HG03060 (cell line): ENCODE measurements around the gene ZNF222.

ENCODE experiments used
- ATAC-seq: cut with Tn5 transposase; IDR thresholded peaks from one replicate; pipeline ENCODE4 v1.9.1; 2021; ENCODE audit warnings: low read depth, moderate number of reproducible peaks; ENCODE audit not compliant: unreplicated experiment

The ZNF222 gene

GRCh38 chr19:44051650-44052402 is 26.6 kb downstream of the ZNF222 start, which contains the start of gene ZNF223:
Gene ZNF223 (plus strand): TSS chr19:44052036. CDS start chr19:44055177, 3,141 bp downstream.
- ATAC-seq = no peak

DNA sequence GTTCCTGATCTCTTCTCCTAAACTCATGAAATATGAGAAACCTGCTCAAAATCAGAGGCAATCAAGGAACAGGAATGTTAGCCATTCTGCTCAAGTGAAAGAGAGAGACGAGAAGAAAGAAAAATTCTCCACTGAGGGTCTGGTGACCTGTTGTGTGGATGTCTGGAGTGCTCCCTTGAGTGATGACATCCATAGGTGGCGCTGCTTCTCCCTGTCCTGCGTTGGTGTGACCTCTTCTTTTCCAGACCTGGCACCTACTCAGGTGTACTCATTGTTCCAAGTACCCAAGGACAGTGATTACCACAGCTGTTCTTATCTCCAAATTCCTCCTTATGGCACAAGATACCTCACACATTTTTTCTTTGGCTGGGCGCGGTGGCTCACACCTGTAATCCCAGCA is 30.7 kb downstream of the ZNF222 start:
- ATAC-seq = no peak

DNA sequence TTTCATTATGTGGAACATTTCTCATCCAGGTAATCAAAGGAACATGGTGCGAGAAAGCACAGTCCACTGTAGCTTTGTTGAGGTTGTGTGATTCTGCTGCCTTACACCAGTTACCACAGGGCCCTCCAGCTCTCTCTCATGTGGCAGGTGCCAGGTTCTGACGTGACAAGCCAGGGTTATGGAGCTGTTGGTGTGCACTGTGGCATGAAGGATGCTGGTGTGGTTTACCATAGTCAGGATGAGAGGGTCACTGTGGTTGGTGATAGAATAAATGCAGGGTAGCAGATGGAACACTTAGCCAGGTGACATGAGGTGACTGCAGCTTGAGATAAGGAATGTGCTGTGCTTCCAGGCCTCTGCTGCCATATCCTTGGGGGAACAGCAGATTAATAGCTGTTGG is 34.0 kb downstream of the ZNF222 start:
- ATAC-seq = no peak

- ATAC-seq = no peak
These were observed 35.9 kb downstream of the ZNF222 start for GRCh38 chr19:44061038-44061437.

DNA sequence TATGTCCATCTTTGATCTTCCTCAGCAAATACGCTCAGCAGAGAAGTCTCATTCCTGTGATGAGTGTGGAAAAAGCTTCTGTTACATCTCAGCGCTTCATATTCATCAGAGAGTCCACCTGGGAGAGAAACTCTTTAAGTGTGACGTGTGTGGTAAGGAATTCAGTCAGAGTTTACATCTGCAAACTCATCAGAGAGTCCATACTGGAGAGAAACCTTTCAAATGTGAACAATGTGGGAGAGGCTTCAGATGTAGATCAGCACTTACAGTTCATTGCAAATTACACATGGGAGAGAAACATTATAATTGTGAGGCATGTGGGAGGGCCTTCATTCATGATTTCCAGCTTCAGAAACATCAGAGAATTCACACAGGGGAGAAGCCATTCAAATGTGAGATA is 41.1 kb downstream of the ZNF222 start:
- no peak for ATAC-seq

GRCh38 chr19:44069415-44069814 is 44.2 kb downstream of the ZNF222 start:
- ATAC-seq = no peak

GRCh38 chr19:44071824-44072542 is 46.8 kb downstream of the ZNF222 start, which contains the start of gene ZNF284:
Gene ZNF284 (plus strand): TSS chr19:44072159. CDS start chr19:44076390, 4,231 bp downstream.
- ATAC-seq = no peak

DNA sequence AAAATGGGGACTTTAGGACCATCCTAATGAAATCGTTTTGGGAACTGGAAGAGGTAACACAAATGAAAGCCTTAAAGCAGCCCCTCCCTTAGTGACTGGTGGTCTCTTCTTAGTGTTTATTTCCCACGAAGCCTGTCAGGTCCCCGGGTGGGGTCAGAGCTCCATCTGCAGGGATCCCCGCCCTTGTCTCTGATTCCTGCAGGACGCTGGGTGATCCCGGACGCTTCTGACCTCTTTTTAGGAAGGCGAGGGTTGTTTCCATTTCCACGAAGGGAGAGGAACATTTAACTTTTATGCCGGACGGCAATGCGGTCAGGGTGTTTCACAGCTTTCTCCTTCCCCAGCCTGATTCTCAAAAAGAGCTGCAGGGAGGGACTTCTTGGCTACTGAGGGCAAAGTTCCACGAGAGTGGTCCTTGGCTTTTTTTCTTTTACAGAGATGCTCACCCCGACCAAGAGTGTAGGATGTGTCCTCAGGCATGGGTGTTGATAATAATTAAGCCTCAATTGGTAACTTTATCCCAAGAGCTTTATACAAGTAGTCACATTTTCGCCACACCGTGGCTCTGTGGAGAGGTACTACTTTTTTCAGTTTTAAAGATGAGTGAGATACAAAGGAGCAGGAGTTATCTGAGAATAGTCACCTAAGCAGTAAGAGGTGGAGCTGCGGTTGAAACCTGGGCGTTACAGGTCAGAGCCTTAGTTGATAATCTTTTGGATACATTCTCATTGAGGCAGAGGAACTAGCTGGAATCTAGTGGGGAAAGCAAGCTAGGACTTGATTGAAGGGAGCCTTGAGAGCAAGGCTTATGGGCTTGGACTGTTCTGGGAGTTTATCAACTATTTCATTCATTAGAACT is 47.6 kb downstream of the ZNF222 start:
- ATAC-seq = no peak

DNA sequence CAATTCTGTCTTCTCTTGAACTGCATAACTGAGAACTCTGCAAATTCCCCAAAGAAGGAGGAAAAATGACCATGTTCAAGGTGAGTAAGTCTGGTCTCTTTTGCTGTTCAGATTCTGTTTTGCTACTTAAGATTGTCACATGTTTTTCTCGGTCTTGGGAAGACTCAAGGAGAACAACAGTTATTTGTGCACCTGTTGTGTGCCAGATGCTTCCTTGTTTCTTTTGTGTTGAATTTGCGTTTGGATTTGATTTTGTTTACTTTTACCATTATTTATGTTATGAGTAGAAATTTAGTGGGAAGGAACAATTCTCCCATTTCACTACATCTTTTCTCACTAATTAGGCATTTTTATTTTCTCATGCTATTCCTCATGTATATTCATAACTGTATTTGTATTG is 51.1 kb downstream of the ZNF222 start:
- ATAC-seq = no peak
